HEK293 (cell line): ENCODE measurements around the gene PTGER4.

Source experiments
- EGR2 ChIP-seq: fragments of 450-650 bp; formaldehyde crosslinking; IDR thresholded peaks from 2 replicates; pipeline ENCODE4 v1.5.1; 2016; ENCODE audit warnings: low read depth, missing biosample characterization, missing genetic modification characterization
- GLIS1 ChIP-seq: fragments of 450-650 bp; formaldehyde crosslinking; IDR thresholded peaks from 2 replicates; pipeline ENCODE4 v1.5.1; 2016; ENCODE audit warnings: missing biosample characterization, missing genetic modification characterization
- GLIS2 ChIP-seq: fragments of 450-650 bp; formaldehyde crosslinking; IDR thresholded peaks from 2 replicates; pipeline ENCODE4 v1.5.1; 2016; ENCODE audit warnings: missing biosample characterization, missing genetic modification characterization
- KLF1 ChIP-seq: fragments of 450-650 bp; formaldehyde crosslinking; IDR thresholded peaks from 2 replicates; pipeline ENCODE4 v1.5.1; 2016; ENCODE audit warnings: missing biosample characterization, missing genetic modification characterization
- KLF7 ChIP-seq: fragments of 450-650 bp; formaldehyde crosslinking; IDR thresholded peaks from 2 replicates; pipeline ENCODE4 v1.5.1; 2016; ENCODE audit warnings: missing biosample characterization, missing genetic modification characterization, borderline replicate concordance
- PRDM1 ChIP-seq: fragments of 450-650 bp; formaldehyde crosslinking; IDR thresholded peaks from 2 replicates; pipeline ENCODE4; 2016; ENCODE audit warnings: missing biosample characterization, missing genetic modification characterization
- SP2 ChIP-seq: fragments of 450-650 bp; formaldehyde crosslinking; IDR thresholded peaks from 2 replicates; pipeline ENCODE4 v1.5.1; 2016; ENCODE audit warnings: missing biosample characterization, missing genetic modification characterization
- WT1 ChIP-seq: fragments of 450-650 bp; formaldehyde crosslinking; IDR thresholded peaks from 2 replicates; pipeline ENCODE4 v1.5.1; 2016; ENCODE audit warnings: missing biosample characterization, missing genetic modification characterization
- ZBTB20 ChIP-seq: fragments of 450-650 bp; formaldehyde crosslinking; IDR thresholded peaks from 2 replicates; pipeline ENCODE4 v1.5.1; 2016; ENCODE audit warnings: missing biosample characterization, missing genetic modification characterization
- ZBTB8A ChIP-seq: fragments of 450-650 bp; formaldehyde crosslinking; IDR thresholded peaks from 2 replicates; pipeline ENCODE4 v1.5.1; 2016; ENCODE audit warnings: missing biosample characterization, missing genetic modification characterization
- ZEB2 ChIP-seq: fragments of 450-650 bp; formaldehyde crosslinking; IDR thresholded peaks from 2 replicates; pipeline ENCODE4 v1.5.1; 2016; ENCODE audit warnings: missing biosample characterization, missing genetic modification characterization
- ZFHX2 ChIP-seq: fragments of 450-650 bp; formaldehyde crosslinking; conservative IDR thresholded peaks from 2 replicates; pipeline ENCODE4 v1.5.1; 2016; ENCODE audit warnings: missing biosample characterization, missing genetic modification characterization
- ZNF121 ChIP-seq: fragments of 450-650 bp; formaldehyde crosslinking; IDR thresholded peaks from 2 replicates; pipeline ENCODE4 v1.5.1; 2016; ENCODE audit warnings: missing biosample characterization, missing genetic modification characterization
- ZNF132 ChIP-seq: fragments of 450-650 bp; formaldehyde crosslinking; IDR thresholded peaks from 2 replicates; pipeline ENCODE4 v1.5.1; 2017; ENCODE audit warnings: missing biosample characterization, missing genetic modification characterization, borderline replicate concordance
- ZNF155 ChIP-seq: fragments of 450-650 bp; formaldehyde crosslinking; IDR thresholded peaks from 2 replicates; pipeline ENCODE4 v1.5.1; 2016; ENCODE audit warnings: missing biosample characterization, missing genetic modification characterization
- ZNF16 ChIP-seq: fragments of 450-650 bp; formaldehyde crosslinking; IDR thresholded peaks from 2 replicates; pipeline ENCODE4 v1.5.1; 2016; ENCODE audit warnings: low read depth, missing biosample characterization, missing genetic modification characterization
- ZNF2 ChIP-seq: fragments of 450-650 bp; formaldehyde crosslinking; IDR thresholded peaks from 2 replicates; pipeline ENCODE4 v1.5.1; 2016; ENCODE audit warnings: missing biosample characterization, missing genetic modification characterization
- ZNF214 ChIP-seq: fragments of 450-650 bp; formaldehyde crosslinking; IDR thresholded peaks from 2 replicates; pipeline ENCODE4 v1.5.1; 2017; ENCODE audit warnings: missing biosample characterization, mild to moderate bottlenecking, missing genetic modification characterization, borderline replicate concordance
- ZNF239 ChIP-seq: fragments of 450-650 bp; formaldehyde crosslinking; IDR thresholded peaks from 2 replicates; pipeline ENCODE4 v1.5.1; 2016; ENCODE audit warnings: missing biosample characterization, missing genetic modification characterization
- ZNF274 ChIP-seq, 2 experiments: fragments of 200-500 bp in 1 of 2; fragments of 450-650 bp in 1 of 2; sonication (Bioruptor generic) in 1 of 2; formaldehyde crosslinking in 1 of 2; IDR thresholded peaks; 2 replicates each; pipeline versions ENCODE4 v1.5.1 to v1.6.1; 2014 to 2016; ENCODE audit warnings: borderline replicate concordance in 1 of 2, inconsistent platforms in 1 of 2, low read length in 1 of 2, missing biosample characterization in 1 of 2, missing genetic modification characterization in 1 of 2
- ZNF529 ChIP-seq: fragments of 450-650 bp; formaldehyde crosslinking; IDR thresholded peaks from 2 replicates; pipeline ENCODE4 v1.5.1; 2017; ENCODE audit warnings: missing genetic modification characterization, missing biosample characterization; ENCODE audit not compliant: insufficient replicate concordance
- ZNF626 ChIP-seq: fragments of 450-650 bp; sonication (Bioruptor Pico); formaldehyde crosslinking; IDR thresholded peaks from 2 replicates; pipeline ENCODE4 v1.5.1; 2018; ENCODE audit warnings: missing biosample characterization, missing genetic modification characterization, inconsistent platforms
- ZNF664 ChIP-seq: fragments of 450-650 bp; formaldehyde crosslinking; IDR thresholded peaks from 2 replicates; pipeline ENCODE4 v1.5.1; 2016; ENCODE audit warnings: missing biosample characterization, missing genetic modification characterization
- ZNF670 ChIP-seq: fragments of 450-650 bp; formaldehyde crosslinking; IDR thresholded peaks from 2 replicates; pipeline ENCODE4 v1.5.1; 2016; ENCODE audit warnings: missing biosample characterization, missing genetic modification characterization, low read depth
- ZNF701 ChIP-seq: fragments of 450-650 bp; formaldehyde crosslinking; IDR thresholded peaks from 2 replicates; pipeline ENCODE4 v1.5.1; 2016; ENCODE audit warnings: missing biosample characterization, missing genetic modification characterization
- ZNF76 ChIP-seq: fragments of 450-650 bp; formaldehyde crosslinking; IDR thresholded peaks from 2 replicates; pipeline ENCODE4; 2016; ENCODE audit warnings: low read depth, missing biosample characterization, missing genetic modification characterization, borderline replicate concordance
- ZXDB ChIP-seq: fragments of 450-650 bp; formaldehyde crosslinking; IDR thresholded peaks from 2 replicates; pipeline ENCODE4 v1.5.1; 2016; ENCODE audit warnings: missing biosample characterization, missing genetic modification characterization
- TF ChIP-seq, protein P1 (sequence below): fragments of 450-650 bp; formaldehyde crosslinking; IDR thresholded peaks from 2 replicates; pipeline ENCODE4 v1.5.1; 2016; ENCODE audit warnings: missing biosample characterization, missing genetic modification characterization
- TF ChIP-seq, protein P2 (sequence below): fragments of 450-650 bp; formaldehyde crosslinking; IDR thresholded peaks from 2 replicates; pipeline ENCODE4 v1.5.1; 2016; ENCODE audit warnings: missing biosample characterization, missing genetic modification characterization, low read depth
- TF ChIP-seq, protein P3 (sequence below): fragments of 450-650 bp; formaldehyde crosslinking; IDR thresholded peaks from 2 replicates; pipeline ENCODE4 v1.5.1; 2016; ENCODE audit warnings: missing biosample characterization, missing genetic modification characterization
- TF ChIP-seq, protein P4 (sequence below): fragments of 450-650 bp; formaldehyde crosslinking; IDR thresholded peaks from 2 replicates; pipeline ENCODE4 v1.5.1; 2016; ENCODE audit warnings: missing biosample characterization, missing genetic modification characterization
- TF ChIP-seq, protein P5 (sequence below): fragments of 450-650 bp; formaldehyde crosslinking; IDR thresholded peaks from 2 replicates; pipeline ENCODE4 v1.5.1; 2016; ENCODE audit warnings: missing biosample characterization, missing genetic modification characterization

PTGER4 gene

DNA sequence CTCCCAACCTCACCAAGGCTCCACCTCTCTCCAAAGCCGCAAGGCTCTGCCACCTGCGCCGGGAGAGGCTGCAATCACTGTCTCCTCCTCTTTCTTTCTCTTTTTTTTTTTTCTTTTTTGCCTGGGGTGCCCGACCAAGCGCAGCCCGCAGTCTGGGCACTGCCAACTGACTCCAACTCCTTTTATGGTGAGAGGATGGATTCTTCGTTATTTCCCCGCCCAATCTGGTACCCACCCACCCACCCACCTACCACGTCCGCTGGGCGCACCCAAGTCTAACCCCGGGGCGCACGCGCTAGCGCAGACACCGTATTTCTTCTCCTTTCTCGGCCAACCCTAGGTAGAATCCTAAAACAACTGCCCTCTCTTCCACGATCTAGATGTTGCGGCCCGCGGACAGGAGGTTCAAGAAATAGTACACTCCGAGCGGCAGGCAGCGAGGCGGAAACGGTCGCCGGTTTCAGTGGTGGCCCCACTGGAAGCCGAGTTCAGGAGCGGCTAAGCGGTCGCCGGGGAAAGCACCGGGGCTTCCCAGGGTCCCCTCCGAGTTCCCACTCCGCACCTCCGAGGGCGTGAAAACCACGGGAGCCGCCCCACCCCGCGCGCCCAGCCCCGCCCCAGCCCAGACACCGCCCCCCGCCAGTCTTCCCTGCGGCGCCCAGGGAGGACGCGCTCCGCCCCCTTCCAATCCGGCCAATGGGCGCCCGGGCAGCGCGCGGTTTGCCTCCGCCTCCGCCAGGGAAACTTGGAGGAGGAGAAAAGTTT, 385 bp upstream of the PTGER4 start (continued):
- no peak for TF ChIP-seq ZNF670
- TF ChIP-seq PRDM1 (tag by site-specific recombination) = peak; percentile 54; the same call in 1 of the 2 replicates
- TF ChIP-seq ZEB2 (tag by site-specific recombination) = no peak
- TF ChIP-seq, protein P1, sequence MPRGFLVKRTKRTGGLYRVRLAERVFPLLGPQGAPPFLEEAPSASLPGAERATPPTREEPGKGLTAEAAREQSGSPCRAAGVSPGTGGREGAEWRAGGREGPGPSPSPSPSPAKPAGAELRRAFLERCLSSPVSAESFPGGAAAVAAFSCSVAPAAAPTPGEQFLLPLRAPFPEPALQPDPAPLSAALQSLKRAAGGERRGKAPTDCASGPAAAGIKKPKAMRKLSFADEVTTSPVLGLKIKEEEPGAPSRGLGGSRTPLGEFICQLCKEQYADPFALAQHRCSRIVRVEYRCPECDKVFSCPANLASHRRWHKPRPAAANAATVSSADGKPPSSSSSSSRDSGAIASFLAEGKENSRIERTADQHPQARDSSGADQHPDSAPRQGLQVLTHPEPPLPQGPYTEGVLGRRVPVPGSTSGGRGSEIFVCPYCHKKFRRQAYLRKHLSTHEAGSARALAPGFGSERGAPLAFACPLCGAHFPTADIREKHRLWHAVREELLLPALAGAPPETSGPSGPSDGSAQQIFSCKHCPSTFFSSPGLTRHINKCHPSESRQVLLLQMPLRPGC (tag by site-specific recombination) = no peak
- TF ChIP-seq, protein P2, sequence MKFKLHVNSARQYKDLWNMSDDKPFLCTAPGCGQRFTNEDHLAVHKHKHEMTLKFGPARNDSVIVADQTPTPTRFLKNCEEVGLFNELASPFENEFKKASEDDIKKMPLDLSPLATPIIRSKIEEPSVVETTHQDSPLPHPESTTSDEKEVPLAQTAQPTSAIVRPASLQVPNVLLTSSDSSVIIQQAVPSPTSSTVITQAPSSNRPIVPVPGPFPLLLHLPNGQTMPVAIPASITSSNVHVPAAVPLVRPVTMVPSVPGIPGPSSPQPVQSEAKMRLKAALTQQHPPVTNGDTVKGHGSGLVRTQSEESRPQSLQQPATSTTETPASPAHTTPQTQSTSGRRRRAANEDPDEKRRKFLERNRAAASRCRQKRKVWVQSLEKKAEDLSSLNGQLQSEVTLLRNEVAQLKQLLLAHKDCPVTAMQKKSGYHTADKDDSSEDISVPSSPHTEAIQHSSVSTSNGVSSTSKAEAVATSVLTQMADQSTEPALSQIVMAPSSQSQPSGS (tag by site-specific recombination) = no peak
- TF ChIP-seq EGR2 (tag by site-specific recombination) = peak; percentile 29; the same call in 1 of the 2 replicates
- no peak for TF ChIP-seq ZNF121 (tag by site-specific recombination)
- peak; percentile 74; the same call in 1 of the 2 replicates for TF ChIP-seq ZBTB20 (tag by site-specific recombination)
- TF ChIP-seq, protein P3, sequence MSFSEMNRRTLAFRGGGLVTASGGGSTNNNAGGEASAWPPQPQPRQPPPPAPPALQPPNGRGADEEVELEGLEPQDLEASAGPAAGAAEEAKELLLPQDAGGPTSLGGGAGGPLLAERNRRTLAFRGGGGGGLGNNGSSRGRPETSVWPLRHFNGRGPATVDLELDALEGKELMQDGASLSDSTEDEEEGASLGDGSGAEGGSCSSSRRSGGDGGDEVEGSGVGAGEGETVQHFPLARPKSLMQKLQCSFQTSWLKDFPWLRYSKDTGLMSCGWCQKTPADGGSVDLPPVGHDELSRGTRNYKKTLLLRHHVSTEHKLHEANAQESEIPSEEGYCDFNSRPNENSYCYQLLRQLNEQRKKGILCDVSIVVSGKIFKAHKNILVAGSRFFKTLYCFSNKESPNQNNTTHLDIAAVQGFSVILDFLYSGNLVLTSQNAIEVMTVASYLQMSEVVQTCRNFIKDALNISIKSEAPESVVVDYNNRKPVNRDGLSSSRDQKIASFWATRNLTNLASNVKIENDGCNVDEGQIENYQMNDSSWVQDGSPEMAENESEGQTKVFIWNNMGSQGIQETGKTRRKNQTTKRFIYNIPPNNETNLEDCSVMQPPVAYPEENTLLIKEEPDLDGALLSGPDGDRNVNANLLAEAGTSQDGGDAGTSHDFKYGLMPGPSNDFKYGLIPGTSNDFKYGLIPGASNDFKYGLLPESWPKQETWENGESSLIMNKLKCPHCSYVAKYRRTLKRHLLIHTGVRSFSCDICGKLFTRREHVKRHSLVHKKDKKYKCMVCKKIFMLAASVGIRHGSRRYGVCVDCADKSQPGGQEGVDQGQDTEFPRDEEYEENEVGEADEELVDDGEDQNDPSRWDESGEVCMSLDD (tag by site-specific recombination) = 0 out of 2 replicates have a peak, but pooled peaks have one; percentile 25
- peak; percentile 54 for TF ChIP-seq ZBTB8A (tag by site-specific recombination)
- TF ChIP-seq ZFHX2 = peak; percentile 47; the same call in 1 of the 2 replicates
- TF ChIP-seq ZNF239 (tag by site-specific recombination) = no peak
- TF ChIP-seq ZNF132 = no peak
- no peak for TF ChIP-seq ZNF529 (tag by site-specific recombination)
- TF ChIP-seq GLIS2 (tag by site-specific recombination) = peak; percentile 93
- peak; percentile 67 for TF ChIP-seq GLIS1 (tag by site-specific recombination)
- 0 out of 2 replicates have a peak, but pooled peaks have one; percentile 13 for TF ChIP-seq KLF7 (tag by site-specific recombination)
- no peak for TF ChIP-seq WT1 (tag by site-specific recombination)
- TF ChIP-seq, protein P4, sequence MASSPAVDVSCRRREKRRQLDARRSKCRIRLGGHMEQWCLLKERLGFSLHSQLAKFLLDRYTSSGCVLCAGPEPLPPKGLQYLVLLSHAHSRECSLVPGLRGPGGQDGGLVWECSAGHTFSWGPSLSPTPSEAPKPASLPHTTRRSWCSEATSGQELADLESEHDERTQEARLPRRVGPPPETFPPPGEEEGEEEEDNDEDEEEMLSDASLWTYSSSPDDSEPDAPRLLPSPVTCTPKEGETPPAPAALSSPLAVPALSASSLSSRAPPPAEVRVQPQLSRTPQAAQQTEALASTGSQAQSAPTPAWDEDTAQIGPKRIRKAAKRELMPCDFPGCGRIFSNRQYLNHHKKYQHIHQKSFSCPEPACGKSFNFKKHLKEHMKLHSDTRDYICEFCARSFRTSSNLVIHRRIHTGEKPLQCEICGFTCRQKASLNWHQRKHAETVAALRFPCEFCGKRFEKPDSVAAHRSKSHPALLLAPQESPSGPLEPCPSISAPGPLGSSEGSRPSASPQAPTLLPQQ = peak; percentile 95
- TF ChIP-seq ZNF626 (tag by site-specific recombination) = no peak
- TF ChIP-seq ZNF76 (tag by site-specific recombination) = peak; percentile 80
- TF ChIP-seq ZNF155 = no peak
- TF ChIP-seq ZXDB (tag by site-specific recombination) = peak; percentile 64
- no peak for TF ChIP-seq ZNF701 (tag by site-specific recombination)
- peak; percentile 73 for TF ChIP-seq KLF1 (tag by site-specific recombination)
- TF ChIP-seq ZNF2 (tag by site-specific recombination) = no peak
- TF ChIP-seq ZNF664 (tag by site-specific recombination) = no peak
- TF ChIP-seq SP2 (tag by site-specific recombination) = peak; percentile 75
- TF ChIP-seq ZNF16 (tag by site-specific recombination) = no peak
- TF ChIP-seq, protein P5, sequence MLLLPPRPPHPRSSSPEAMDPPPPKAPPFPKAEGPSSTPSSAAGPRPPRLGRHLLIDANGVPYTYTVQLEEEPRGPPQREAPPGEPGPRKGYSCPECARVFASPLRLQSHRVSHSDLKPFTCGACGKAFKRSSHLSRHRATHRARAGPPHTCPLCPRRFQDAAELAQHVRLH (tag by site-specific recombination) = peak; percentile 63; the same call in 1 of the 2 replicates
- TF ChIP-seq ZNF274 (IDR thresholded peaks at IDR 0.05; ENCODE audit: low read length) = no peak
- no peak for TF ChIP-seq ZNF274 (tag by site-specific recombination; IDR thresholded peaks at IDR 0.05; ENCODE audit: borderline replicate concordance)
- no peak for TF ChIP-seq ZNF214 (tag by site-specific recombination)
